GM12864 (cell line): ENCODE measurements around the gene SEMA4D.

Experiments used
- DNase-seq: peaks from one replicate; pipeline ENCODE4 v3.0.0-alpha.2; 2011; ENCODE audit warnings: low read depth
- H3K4me3 ChIP-seq: 2 replicates; pipeline ENCODE4 v1.5.1; 2011; ENCODE audit warnings: mild to moderate bottlenecking, low read depth, low read length, control low read depth
- TF ChIP-seq, protein P1 (sequence below): IDR thresholded peaks from 2 replicates; pipeline ENCODE4 v1.5.1; 2011; ENCODE audit warnings: low read depth, mild to moderate bottlenecking, moderate library complexity, low read length, control low read depth, inconsistent platforms; ENCODE audit errors: missing control alignments

The SEMA4D gene

GRCh38 chr9:89497978-89498851 is at the start of gene SEMA4D:
TSS of gene SEMA4D (minus strand) at chr9:89498113. CDS start at chr9:89405456, 92,657 bp downstream.
- peak within 1 kb of the TSS; percentile 92 for H3K4me3 ChIP-seq
- no peak for DNase-seq
- TF ChIP-seq, protein P1, sequence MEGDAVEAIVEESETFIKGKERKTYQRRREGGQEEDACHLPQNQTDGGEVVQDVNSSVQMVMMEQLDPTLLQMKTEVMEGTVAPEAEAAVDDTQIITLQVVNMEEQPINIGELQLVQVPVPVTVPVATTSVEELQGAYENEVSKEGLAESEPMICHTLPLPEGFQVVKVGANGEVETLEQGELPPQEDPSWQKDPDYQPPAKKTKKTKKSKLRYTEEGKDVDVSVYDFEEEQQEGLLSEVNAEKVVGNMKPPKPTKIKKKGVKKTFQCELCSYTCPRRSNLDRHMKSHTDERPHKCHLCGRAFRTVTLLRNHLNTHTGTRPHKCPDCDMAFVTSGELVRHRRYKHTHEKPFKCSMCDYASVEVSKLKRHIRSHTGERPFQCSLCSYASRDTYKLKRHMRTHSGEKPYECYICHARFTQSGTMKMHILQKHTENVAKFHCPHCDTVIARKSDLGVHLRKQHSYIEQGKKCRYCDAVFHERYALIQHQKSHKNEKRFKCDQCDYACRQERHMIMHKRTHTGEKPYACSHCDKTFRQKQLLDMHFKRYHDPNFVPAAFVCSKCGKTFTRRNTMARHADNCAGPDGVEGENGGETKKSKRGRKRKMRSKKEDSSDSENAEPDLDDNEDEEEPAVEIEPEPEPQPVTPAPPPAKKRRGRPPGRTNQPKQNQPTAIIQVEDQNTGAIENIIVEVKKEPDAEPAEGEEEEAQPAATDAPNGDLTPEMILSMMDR: no peak

DNA sequence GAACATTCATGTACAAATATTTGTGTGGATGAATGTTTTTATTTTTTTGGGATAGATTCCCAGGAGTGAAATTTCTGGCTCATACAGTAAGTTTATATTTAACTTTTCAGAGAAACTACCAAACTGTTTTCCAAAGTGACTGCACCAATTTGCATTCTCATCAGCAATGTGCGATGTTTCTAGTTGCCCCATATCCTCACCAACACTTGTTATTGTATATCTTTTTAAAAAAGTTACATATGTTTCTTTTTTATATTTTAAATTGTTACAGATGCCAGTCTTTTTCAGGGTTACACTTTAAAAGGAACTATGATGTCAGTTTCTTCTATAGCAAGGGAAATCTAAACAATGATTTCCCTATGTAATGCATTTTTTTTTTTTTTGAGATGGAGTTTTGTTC is 49.1 kb upstream of the SEMA4D start:
- no peak for DNase-seq
- no peak overlapping the region for H3K4me3 ChIP-seq
- TF ChIP-seq, protein P1: no peak

DNA sequence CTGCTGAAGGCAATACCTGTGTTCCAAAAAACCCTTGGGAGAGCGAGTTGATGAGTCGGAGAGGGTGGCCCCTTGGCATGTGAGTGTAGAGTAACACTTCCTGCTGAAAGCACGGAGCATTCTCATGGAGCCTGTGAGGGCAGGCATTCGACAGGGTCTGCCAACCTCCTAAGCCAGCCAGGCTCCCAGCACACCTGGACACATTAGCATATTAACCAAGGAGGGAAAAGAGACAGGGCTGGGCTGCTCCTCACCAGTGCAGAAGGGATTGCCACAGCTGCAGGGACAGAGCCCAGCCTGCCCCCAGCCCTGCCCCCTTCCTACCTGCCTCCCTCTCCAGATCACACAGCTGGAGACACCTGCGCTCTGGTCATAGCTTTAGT is 46.4 kb upstream of the SEMA4D start:
- TF ChIP-seq, protein P1: no peak
- DNase-seq: no peak
- H3K4me3 ChIP-seq: no peak overlapping the region

- no peak overlapping the region for H3K4me3 ChIP-seq
- TF ChIP-seq, protein P1: no peak
- DNase-seq: no peak
Measured at GRCh38 chr9:89543621-89544278, 45.8 kb upstream of the SEMA4D start.

DNA sequence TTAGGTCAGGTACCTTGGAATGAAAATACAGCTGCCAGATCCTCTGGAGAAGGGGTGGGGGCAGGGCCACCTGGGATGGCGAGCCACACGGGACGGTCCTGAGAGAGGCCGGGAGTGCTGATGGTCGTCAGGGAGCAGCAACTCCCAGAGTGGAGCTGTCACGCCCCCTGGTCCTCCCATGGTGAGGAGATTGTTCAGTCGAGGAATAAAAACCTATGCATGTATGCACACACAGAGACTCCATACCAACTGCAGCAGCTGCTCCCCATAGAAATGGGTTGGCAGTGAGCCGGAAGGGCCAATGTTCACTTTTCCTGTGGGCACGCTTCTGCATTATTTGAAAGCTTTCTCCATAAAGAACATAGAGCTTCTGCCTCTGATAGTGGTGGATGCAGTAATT is 45.2 kb upstream of the SEMA4D start:
- H3K4me3 ChIP-seq: no peak overlapping the region
- TF ChIP-seq, protein P1: no peak
- no peak for DNase-seq

- no peak overlapping the region for H3K4me3 ChIP-seq
- TF ChIP-seq, protein P1: no peak
- DNase-seq: no peak
Measured at GRCh38 chr9:89542401-89543021, 44.6 kb upstream of the SEMA4D start.
